H9 (cell line): Measurements from ENCODE around the gene PLK2. TPM values are rescaled to one million over a fixed set of nuclear protein-coding genes. Genes with fewer than 3 reads are reported as not detected.
A peak's percentile ranks its signal among the peaks of the same experiment; 100 is the strongest.

Experiments used
- DNase-seq: peaks from one replicate; pipeline ENCODE4 v3.0.0-alpha.2; 2017
- H2AFZ ChIP-seq: one replicate; pipeline ENCODE4 v1.6.1; 2013; ENCODE audit warnings: mild to moderate bottlenecking, low read length, control low read depth, moderate library complexity
- H2AK5ac ChIP-seq: 2 replicates; pipeline ENCODE4 v1.6.1; 2013; ENCODE audit warnings: low read length, control low read depth, mixed read lengths; ENCODE audit not compliant: insufficient read length
- H2BK120ac ChIP-seq: one replicate; pipeline ENCODE4 v1.6.1; 2013; ENCODE audit warnings: low read depth, mild to moderate bottlenecking, low read length, control low read depth, inconsistent platforms; ENCODE audit not compliant: poor library complexity, severe bottlenecking
- H2BK12ac ChIP-seq: 2 replicates; pipeline ENCODE4 v1.6.1; 2013; ENCODE audit warnings: low read length, control low read depth, mixed read lengths, low read depth; ENCODE audit not compliant: insufficient read length
- H2BK15ac ChIP-seq: 2 replicates; pipeline ENCODE4 v1.6.1; 2013; ENCODE audit warnings: low read depth, low read length, control low read depth
- H2BK20ac ChIP-seq: one replicate; pipeline ENCODE4 v1.6.1; 2013; ENCODE audit warnings: low read depth, mild to moderate bottlenecking, low read length, control low read depth, inconsistent platforms; ENCODE audit not compliant: poor library complexity, severe bottlenecking
- H2BK5ac ChIP-seq: 2 replicates; pipeline ENCODE4 v1.6.1; 2013; ENCODE audit warnings: low read length, control low read depth, mixed read lengths; ENCODE audit not compliant: insufficient read length
- H3K14ac ChIP-seq: 2 replicates; pipeline ENCODE4 v1.6.1; 2013; ENCODE audit warnings: low read length, control low read depth; ENCODE audit not compliant: insufficient read depth
- H3K18ac ChIP-seq: 2 replicates; pipeline ENCODE4 v1.6.1; 2013; ENCODE audit warnings: low read depth, mild to moderate bottlenecking, mixed read lengths, low read length, control low read depth; ENCODE audit not compliant: insufficient read length
- H3K23ac ChIP-seq: 2 replicates; pipeline ENCODE4 v1.6.1; 2013; ENCODE audit warnings: low read length, control low read depth, mixed read lengths, low read depth; ENCODE audit not compliant: insufficient read length
- H3K23me2 ChIP-seq: 2 replicates; pipeline ENCODE4 v1.6.1; 2013; ENCODE audit warnings: low read depth, mild to moderate bottlenecking, mixed read lengths, low read length, control low read depth; ENCODE audit not compliant: insufficient read length, poor library complexity, severe bottlenecking
- H3K27ac ChIP-seq: 2 replicates; pipeline ENCODE4 v1.5.1; 2013; ENCODE audit warnings: low read length, control low read depth, mixed read lengths, low read depth; ENCODE audit not compliant: insufficient read length
- H3K27me3 ChIP-seq: 2 replicates; pipeline ENCODE4 v1.6.1; 2013; ENCODE audit warnings: low read length, control low read depth, inconsistent platforms; ENCODE audit not compliant: insufficient read depth
- H3K4ac ChIP-seq: 2 replicates; pipeline ENCODE4 v1.6.1; 2013; ENCODE audit warnings: low read depth, mild to moderate bottlenecking, control low read depth, inconsistent platforms, low read length, moderate library complexity
- H3K4me1 ChIP-seq: 2 replicates; pipeline ENCODE4 v1.6.1; 2013; ENCODE audit warnings: low read length, control low read depth, inconsistent platforms; ENCODE audit not compliant: insufficient read depth
- H3K4me2 ChIP-seq: 2 replicates; pipeline ENCODE4 v1.6.1; 2013; ENCODE audit warnings: low read length, control low read depth, mixed read lengths; ENCODE audit not compliant: insufficient read length, insufficient read depth
- H3K56ac ChIP-seq: 2 replicates; pipeline ENCODE4 v1.6.1; 2013; ENCODE audit warnings: low read depth, mild to moderate bottlenecking, mixed read lengths, low read length, control low read depth; ENCODE audit not compliant: insufficient read length
- H3K79me1 ChIP-seq: 2 replicates; pipeline ENCODE4 v1.6.1; 2013; ENCODE audit warnings: low read depth, mild to moderate bottlenecking, moderate library complexity, low read length, control low read depth, inconsistent platforms; ENCODE audit not compliant: insufficient read depth, poor library complexity, severe bottlenecking
- H3K79me2 ChIP-seq: 2 replicates; pipeline ENCODE4 v1.6.1; 2013; ENCODE audit warnings: low read length, control low read depth, inconsistent platforms; ENCODE audit not compliant: insufficient read depth
- H3K9ac ChIP-seq: 2 replicates; pipeline ENCODE4 v1.6.1; 2013; ENCODE audit warnings: low read length, control low read depth, mixed read lengths; ENCODE audit not compliant: insufficient read length; ENCODE audit errors: extremely low read depth
- H3K9me3 ChIP-seq: one replicate; pipeline ENCODE4 v1.6.1; 2013; ENCODE audit warnings: low read depth, low read length, inconsistent platforms; ENCODE audit not compliant: control insufficient read depth
- H3T11ph ChIP-seq: one replicate; pipeline ENCODE4 v1.6.1; 2013; ENCODE audit warnings: mild to moderate bottlenecking, low read length, control low read depth, inconsistent platforms
- H4K20me1 ChIP-seq: one replicate; pipeline ENCODE4 v1.6.1; 2013; ENCODE audit not compliant: control insufficient read depth, insufficient read length, insufficient read depth
- H4K5ac ChIP-seq: 2 replicates; pipeline ENCODE4 v1.6.1; 2013; ENCODE audit warnings: low read depth, mild to moderate bottlenecking, mixed read lengths, low read length, control low read depth; ENCODE audit not compliant: insufficient read length
- H4K8ac ChIP-seq: replicated peaks from 2 replicates; pipeline ENCODE4 v1.6.1; 2013; ENCODE audit warnings: low read length, control low read depth, mixed read lengths, low read depth; ENCODE audit not compliant: insufficient read length
- H4K91ac ChIP-seq: 2 replicates; pipeline ENCODE4 v1.6.1; 2013; ENCODE audit warnings: low read depth, mild to moderate bottlenecking, moderate library complexity, mixed read lengths, low read length, control low read depth; ENCODE audit not compliant: insufficient read length
- H3K27ac Mint-ChIP-seq, 3 experiments: 2 replicates in 2 of 3; 3 replicates in 1 of 3; pipeline ENCODE4 v1.8.0; 2020 to 2021; ENCODE audit warnings: mixed read lengths in 3 of 3, mild to moderate bottlenecking in 1 of 3, moderate library complexity in 1 of 3
- H3K27me3 Mint-ChIP-seq: 2 replicates; pipeline ENCODE4 v1.8.0; 2021; ENCODE audit warnings: low read depth, mild to moderate bottlenecking, moderate library complexity, mixed read lengths
- H3K36me3 Mint-ChIP-seq, 3 experiments: 2 replicates in 2 of 3; 3 replicates in 1 of 3; pipeline ENCODE4 v1.8.0; 2020 to 2021; ENCODE audit warnings: low read depth in 3 of 3, mixed read lengths in 3 of 3; ENCODE audit not compliant: insufficient read depth in 1 of 3
- H3K4me1 Mint-ChIP-seq, 2 experiments: 2 replicates each; pipeline ENCODE4 v1.8.0; 2020; ENCODE audit warnings: mixed read lengths in 2 of 2
- H3K4me3 Mint-ChIP-seq, 2 experiments: 2 replicates in 1 of 2; 3 replicates in 1 of 2; pipeline ENCODE4 v1.8.0; 2020 to 2021; ENCODE audit warnings: mild to moderate bottlenecking in 2 of 2, mixed read lengths in 2 of 2, moderate library complexity in 1 of 2
- H3K9me3 Mint-ChIP-seq, 2 experiments: 2 replicates in 1 of 2; 3 replicates in 1 of 2; pipeline ENCODE4 v1.8.0; 2020; ENCODE audit warnings: mild to moderate bottlenecking in 2 of 2, mixed read lengths in 2 of 2, moderate library complexity in 1 of 2
- CTCF ChIP-seq: fragments of 200-600 bp; sonication (generic); conservative IDR thresholded peaks from 3 replicates; pipeline ENCODE4 v1.8.0; 2021; ENCODE audit warnings: antibody characterized with exemption, mild to moderate bottlenecking
- total RNA-seq: library from RNA; stranded (reverse); gene quantifications from 2 replicates; pipeline ENCODE4 v1.2.1, GENCODE V29; 2021

The PLK2 gene
- total RNA-seq, 1 experiment from 2014 or later: 26.2 TPM

GRCh38 chr5:58481066-58481676 is 21.3 kb upstream of the PLK2 start:
- H2BK12ac ChIP-seq: no peak overlapping the region
- no peak overlapping the region for H2BK5ac ChIP-seq

More at GRCh38 chr5:58481066-58481676, 21.3 kb upstream of the PLK2 start:
- H3K27ac Mint-ChIP-seq: no peak overlapping the region
- Histone ChIP-seq H3K4me1 (no peaks in the 10 kb centered on the region), H4K5ac (no peak overlapping the region), H3K27me3 (no peaks in the 10 kb centered on the region), H4K91ac (no peak overlapping the region), H3K79me2 (no peaks in the 10 kb centered on the region), H2AFZ (no peak overlapping the region), H3K4ac (no peak overlapping the region), H2AK5ac (no peak overlapping the region), H3K4me2 (no peak overlapping the region), H3K27ac (no peak overlapping the region), H3K23ac (peak overlapping the region; percentile 85), H3K79me1 (no peaks in the 10 kb centered on the region), H3K9me3 (no peaks in the 10 kb centered on the region), H3K23me2 (no peaks in the 10 kb centered on the region), H2BK15ac (no peak overlapping the region), H4K8ac (no peak overlapping the region), H4K20me1 (no peaks in the 10 kb centered on the region), H3K18ac (no peak overlapping the region), H3K56ac (no peak overlapping the region), H2BK20ac (no peak overlapping the region), H3K14ac (no peak overlapping the region), H3K9ac (no peak overlapping the region), H3T11ph (no peak overlapping the region), H2BK120ac (no peak overlapping the region)
- peaks cover 3 to 5% of the 10 kb centered on the region in 2 experiments; a peak in 4 of 5 replicates for H3K9me3 Mint-ChIP-seq
- no peak overlapping the region for H3K4me3 Mint-ChIP-seq
- no peak for TF ChIP-seq CTCF
- no peaks in the 10 kb centered on the region for H3K27me3 Mint-ChIP-seq
- peaks cover 0 to 1% (median 0%) of the 10 kb centered on the region in 3 experiments; a peak in 3 of 7 replicates for H3K36me3 Mint-ChIP-seq
- H3K4me1 Mint-ChIP-seq: no peaks in the 10 kb centered on the region
- DNase-seq: no peak
